ENCODE measurements around the gene LTBP2. TPM values are rescaled to one million over a fixed set of nuclear protein-coding genes. Genes with fewer than 3 reads are reported as not detected.

LTBP2 gene
- total and polyA plus RNA-seq, 2 of the 13 experiments (the other 11 are each of a cell fraction or from before 2014, with no cell fraction given) = 0.20 to 0.41 TPM

DNA sequence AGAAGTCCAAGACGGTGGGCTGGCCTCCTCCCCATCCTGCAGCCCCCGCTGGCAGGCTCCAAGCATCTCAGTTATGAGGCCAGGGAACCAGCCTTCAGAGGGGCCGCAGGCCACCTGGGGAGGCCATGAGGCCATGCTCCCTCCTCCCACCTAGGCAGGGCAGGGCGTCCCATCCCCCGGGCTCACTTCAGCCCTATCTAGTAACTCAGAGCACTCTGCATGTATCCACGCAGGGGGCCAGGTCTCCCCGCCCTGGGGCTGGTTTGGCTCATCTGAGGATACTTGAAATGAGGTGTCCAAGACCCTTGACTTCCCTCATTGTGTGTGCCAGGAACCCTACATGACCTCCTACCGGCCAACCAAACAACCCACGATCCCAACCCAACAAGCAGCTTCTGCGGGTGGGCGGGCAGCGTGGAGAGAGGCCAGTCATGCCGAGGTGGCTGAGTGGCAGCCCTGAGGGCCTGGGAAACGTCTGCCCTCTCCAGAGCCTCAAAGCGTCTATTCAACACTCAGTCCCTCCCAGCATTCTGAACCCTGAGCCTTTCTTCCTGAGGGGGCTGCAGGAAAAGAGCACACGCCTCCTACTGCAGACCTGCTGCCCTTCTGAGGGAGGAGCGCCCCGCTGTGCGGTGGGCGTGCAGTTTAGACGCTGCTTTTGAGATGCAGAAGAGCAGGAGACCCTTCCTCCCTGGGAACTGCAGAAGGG lies 101.7 kb downstream of the LTBP2 start (continued):
- TF ChIP-seq MEF2D (CRISPR knock-in tag; IDR thresholded peaks at IDR 0.05) (no peak), BCL6 (CRISPR knock-in tag; IDR thresholded peaks at IDR 0.05) (no peak), IRX3 (CRISPR knock-in tag; IDR thresholded peaks at IDR 0.05; ENCODE audit: borderline replicate concordance, low read depth) (no peak), SRSF9 (IDR thresholded peaks at IDR 0.05; ENCODE audit: borderline replicate concordance, insufficient read depth, low read depth, low read length, poor library complexity, severe bottlenecking) (no peak), U2AF2 (IDR thresholded peaks at IDR 0.05; ENCODE audit: low read depth, low read length) (no peak), ZNF160 (CRISPR knock-in tag; IDR thresholded peaks at IDR 0.05) (no peak)
- TF ChIP-seq, protein P1, sequence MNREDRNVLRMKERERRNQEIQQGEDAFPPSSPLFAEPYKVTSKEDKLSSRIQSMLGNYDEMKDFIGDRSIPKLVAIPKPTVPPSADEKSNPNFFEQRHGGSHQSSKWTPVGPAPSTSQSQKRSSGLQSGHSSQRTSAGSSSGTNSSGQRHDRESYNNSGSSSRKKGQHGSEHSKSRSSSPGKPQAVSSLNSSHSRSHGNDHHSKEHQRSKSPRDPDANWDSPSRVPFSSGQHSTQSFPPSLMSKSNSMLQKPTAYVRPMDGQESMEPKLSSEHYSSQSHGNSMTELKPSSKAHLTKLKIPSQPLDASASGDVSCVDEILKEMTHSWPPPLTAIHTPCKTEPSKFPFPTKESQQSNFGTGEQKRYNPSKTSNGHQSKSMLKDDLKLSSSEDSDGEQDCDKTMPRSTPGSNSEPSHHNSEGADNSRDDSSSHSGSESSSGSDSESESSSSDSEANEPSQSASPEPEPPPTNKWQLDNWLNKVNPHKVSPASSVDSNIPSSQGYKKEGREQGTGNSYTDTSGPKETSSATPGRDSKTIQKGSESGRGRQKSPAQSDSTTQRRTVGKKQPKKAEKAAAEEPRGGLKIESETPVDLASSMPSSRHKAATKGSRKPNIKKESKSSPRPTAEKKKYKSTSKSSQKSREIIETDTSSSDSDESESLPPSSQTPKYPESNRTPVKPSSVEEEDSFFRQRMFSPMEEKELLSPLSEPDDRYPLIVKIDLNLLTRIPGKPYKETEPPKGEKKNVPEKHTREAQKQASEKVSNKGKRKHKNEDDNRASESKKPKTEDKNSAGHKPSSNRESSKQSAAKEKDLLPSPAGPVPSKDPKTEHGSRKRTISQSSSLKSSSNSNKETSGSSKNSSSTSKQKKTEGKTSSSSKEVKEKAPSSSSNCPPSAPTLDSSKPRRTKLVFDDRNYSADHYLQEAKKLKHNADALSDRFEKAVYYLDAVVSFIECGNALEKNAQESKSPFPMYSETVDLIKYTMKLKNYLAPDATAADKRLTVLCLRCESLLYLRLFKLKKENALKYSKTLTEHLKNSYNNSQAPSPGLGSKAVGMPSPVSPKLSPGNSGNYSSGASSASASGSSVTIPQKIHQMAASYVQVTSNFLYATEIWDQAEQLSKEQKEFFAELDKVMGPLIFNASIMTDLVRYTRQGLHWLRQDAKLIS (CRISPR knock-in tag; IDR thresholded peaks at IDR 0.05) = no peak
- TF ChIP-seq, protein P2, sequence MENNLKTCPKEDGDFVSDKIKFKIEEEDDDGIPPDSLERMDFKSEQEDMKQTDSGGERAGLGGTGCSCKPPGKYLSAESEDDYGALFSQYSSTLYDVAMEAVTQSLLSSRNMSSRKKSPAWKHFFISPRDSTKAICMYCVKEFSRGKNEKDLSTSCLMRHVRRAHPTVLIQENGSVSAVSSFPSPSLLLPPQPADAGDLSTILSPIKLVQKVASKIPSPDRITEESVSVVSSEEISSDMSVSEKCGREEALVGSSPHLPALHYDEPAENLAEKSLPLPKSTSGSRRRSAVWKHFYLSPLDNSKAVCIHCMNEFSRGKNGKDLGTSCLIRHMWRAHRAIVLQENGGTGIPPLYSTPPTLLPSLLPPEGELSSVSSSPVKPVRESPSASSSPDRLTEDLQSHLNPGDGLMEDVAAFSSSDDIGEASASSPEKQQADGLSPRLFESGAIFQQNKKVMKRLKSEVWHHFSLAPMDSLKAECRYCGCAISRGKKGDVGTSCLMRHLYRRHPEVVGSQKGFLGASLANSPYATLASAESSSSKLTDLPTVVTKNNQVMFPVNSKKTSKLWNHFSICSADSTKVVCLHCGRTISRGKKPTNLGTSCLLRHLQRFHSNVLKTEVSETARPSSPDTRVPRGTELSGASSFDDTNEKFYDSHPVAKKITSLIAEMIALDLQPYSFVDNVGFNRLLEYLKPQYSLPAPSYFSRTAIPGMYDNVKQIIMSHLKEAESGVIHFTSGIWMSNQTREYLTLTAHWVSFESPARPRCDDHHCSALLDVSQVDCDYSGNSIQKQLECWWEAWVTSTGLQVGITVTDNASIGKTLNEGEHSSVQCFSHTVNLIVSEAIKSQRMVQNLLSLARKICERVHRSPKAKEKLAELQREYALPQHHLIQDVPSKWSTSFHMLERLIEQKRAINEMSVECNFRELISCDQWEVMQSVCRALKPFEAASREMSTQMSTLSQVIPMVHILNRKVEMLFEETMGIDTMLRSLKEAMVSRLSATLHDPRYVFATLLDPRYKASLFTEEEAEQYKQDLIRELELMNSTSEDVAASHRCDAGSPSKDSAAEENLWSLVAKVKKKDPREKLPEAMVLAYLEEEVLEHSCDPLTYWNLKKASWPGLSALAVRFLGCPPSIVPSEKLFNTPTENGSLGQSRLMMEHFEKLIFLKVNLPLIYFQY (CRISPR knock-in tag; IDR thresholded peaks at IDR 0.05; ENCODE audit: borderline replicate concordance) = no peak

Measured in HepG2 (cell line).